GM23338 (cell line): Measurements from ENCODE around the gene CUEDC2.

ENCODE experiments used
- CREB1 ChIP-seq: fragments of 250-450 bp; sonication (Bioruptor Pico); IDR thresholded peaks from 2 replicates; pipeline ENCODE4 v1.5.0; 2020; ENCODE audit warnings: low read depth, mild to moderate bottlenecking, moderate library complexity
- EZH2 ChIP-seq: fragments of 200-600 bp; sonication (generic); IDR thresholded peaks from one replicate; pipeline ENCODE4 v1.8.0; 2017; ENCODE audit warnings: antibody characterized with exemption, mild to moderate bottlenecking, low read depth; ENCODE audit not compliant: unreplicated experiment
- EZH2phosphoT487 ChIP-seq: fragments of 200-600 bp; sonication (generic); IDR thresholded peaks from one replicate; pipeline ENCODE4 v1.8.1; 2018; ENCODE audit warnings: antibody characterized with exemption; ENCODE audit not compliant: unreplicated experiment
- JUNB ChIP-seq: IDR thresholded peaks from one replicate; pipeline ENCODE4 v1.6.1; 2016; ENCODE audit warnings: antibody characterized with exemption; ENCODE audit not compliant: unreplicated experiment
- NANOG ChIP-seq: IDR thresholded peaks from 2 replicates; pipeline ENCODE4 v1.6.1; 2016; ENCODE audit warnings: antibody characterized with exemption, borderline replicate concordance
- POLR2AphosphoS5 ChIP-seq: IDR thresholded peaks from 2 replicates; pipeline ENCODE4 v1.6.1; 2016; ENCODE audit warnings: antibody characterized with exemption, low read depth
- STAT1 ChIP-seq: IDR thresholded peaks from one replicate; pipeline ENCODE4 v1.6.1; 2016; ENCODE audit warnings: antibody characterized with exemption; ENCODE audit not compliant: unreplicated experiment
- ZNF114 ChIP-seq: fragments of 250-450 bp; sonication (Bioruptor Pico); IDR thresholded peaks from 2 replicates; pipeline ENCODE4 v1.5.0; 2020; ENCODE audit warnings: mild to moderate bottlenecking, moderate library complexity
- TF ChIP-seq, protein P1 (sequence below), 2 experiments: fragments of 200-600 bp in 1 of 2; sonication (generic) in 1 of 2; conservative IDR thresholded peaks; 2 replicates each; pipeline versions ENCODE4 v1.5.1 to v1.6.1; 2016 to 2017; ENCODE audit warnings: antibody characterized with exemption in 2 of 2, low read depth in 2 of 2, mild to moderate bottlenecking in 2 of 2, moderate library complexity in 1 of 2
- TF ChIP-seq, protein P2 (sequence below): IDR thresholded peaks from one replicate; pipeline ENCODE4 v1.6.1; 2018; ENCODE audit warnings: antibody characterized with exemption; ENCODE audit not compliant: unreplicated experiment
- TF ChIP-seq, protein P3 (sequence below): IDR thresholded peaks from 2 replicates; pipeline ENCODE4 v1.6.1; 2016; ENCODE audit warnings: antibody characterized with exemption

DNA sequence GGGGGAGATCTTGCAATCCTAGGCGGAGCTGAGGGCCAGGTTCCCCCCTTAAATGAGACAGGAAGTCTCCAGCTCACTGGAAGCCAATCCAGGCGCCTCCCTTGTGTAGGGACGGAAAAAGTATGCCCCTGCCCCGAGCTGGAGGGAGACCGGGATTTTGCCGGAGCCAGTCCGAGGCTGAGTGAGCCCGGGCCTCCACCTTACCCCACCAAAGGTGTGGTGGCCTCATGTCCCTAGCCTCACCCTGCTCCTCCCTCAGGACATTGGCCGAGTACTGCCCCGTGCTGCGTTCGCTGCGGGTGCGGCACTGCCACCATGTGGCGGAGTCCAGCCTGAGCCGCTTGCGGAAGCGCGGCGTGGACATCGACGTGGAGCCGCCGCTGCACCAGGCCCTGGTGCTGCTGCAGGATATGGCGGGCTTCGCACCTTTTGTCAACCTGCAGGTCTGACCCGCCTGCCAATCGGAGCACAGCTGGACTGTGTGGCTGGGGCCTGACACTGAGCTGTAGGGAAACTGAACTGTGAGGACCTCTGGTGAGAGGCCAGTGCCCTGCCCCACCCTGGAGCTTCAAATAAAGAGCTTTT, 9.7 kb downstream of the CUEDC2 start:
- TF ChIP-seq EZH2 (no peak), JUNB (no peak), EZH2phosphoT487 (no peak), POLR2AphosphoS5 (peak; percentile 65), ZNF114 (CRISPR knock-in tag) (no peak), CREB1 (CRISPR knock-in tag) (peak; percentile 71), STAT1 (no peak), NANOG (no peak)
- TF ChIP-seq, protein P1, sequence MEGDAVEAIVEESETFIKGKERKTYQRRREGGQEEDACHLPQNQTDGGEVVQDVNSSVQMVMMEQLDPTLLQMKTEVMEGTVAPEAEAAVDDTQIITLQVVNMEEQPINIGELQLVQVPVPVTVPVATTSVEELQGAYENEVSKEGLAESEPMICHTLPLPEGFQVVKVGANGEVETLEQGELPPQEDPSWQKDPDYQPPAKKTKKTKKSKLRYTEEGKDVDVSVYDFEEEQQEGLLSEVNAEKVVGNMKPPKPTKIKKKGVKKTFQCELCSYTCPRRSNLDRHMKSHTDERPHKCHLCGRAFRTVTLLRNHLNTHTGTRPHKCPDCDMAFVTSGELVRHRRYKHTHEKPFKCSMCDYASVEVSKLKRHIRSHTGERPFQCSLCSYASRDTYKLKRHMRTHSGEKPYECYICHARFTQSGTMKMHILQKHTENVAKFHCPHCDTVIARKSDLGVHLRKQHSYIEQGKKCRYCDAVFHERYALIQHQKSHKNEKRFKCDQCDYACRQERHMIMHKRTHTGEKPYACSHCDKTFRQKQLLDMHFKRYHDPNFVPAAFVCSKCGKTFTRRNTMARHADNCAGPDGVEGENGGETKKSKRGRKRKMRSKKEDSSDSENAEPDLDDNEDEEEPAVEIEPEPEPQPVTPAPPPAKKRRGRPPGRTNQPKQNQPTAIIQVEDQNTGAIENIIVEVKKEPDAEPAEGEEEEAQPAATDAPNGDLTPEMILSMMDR (conservative IDR thresholded peaks at IDR 0.05; ENCODE audit: low read depth in 2 of 2) = peak; percentile 65 to 97
- TF ChIP-seq, protein P2, sequence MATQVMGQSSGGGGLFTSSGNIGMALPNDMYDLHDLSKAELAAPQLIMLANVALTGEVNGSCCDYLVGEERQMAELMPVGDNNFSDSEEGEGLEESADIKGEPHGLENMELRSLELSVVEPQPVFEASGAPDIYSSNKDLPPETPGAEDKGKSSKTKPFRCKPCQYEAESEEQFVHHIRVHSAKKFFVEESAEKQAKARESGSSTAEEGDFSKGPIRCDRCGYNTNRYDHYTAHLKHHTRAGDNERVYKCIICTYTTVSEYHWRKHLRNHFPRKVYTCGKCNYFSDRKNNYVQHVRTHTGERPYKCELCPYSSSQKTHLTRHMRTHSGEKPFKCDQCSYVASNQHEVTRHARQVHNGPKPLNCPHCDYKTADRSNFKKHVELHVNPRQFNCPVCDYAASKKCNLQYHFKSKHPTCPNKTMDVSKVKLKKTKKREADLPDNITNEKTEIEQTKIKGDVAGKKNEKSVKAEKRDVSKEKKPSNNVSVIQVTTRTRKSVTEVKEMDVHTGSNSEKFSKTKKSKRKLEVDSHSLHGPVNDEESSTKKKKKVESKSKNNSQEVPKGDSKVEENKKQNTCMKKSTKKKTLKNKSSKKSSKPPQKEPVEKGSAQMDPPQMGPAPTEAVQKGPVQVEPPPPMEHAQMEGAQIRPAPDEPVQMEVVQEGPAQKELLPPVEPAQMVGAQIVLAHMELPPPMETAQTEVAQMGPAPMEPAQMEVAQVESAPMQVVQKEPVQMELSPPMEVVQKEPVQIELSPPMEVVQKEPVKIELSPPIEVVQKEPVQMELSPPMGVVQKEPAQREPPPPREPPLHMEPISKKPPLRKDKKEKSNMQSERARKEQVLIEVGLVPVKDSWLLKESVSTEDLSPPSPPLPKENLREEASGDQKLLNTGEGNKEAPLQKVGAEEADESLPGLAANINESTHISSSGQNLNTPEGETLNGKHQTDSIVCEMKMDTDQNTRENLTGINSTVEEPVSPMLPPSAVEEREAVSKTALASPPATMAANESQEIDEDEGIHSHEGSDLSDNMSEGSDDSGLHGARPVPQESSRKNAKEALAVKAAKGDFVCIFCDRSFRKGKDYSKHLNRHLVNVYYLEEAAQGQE = no peak
- TF ChIP-seq, protein P3, sequence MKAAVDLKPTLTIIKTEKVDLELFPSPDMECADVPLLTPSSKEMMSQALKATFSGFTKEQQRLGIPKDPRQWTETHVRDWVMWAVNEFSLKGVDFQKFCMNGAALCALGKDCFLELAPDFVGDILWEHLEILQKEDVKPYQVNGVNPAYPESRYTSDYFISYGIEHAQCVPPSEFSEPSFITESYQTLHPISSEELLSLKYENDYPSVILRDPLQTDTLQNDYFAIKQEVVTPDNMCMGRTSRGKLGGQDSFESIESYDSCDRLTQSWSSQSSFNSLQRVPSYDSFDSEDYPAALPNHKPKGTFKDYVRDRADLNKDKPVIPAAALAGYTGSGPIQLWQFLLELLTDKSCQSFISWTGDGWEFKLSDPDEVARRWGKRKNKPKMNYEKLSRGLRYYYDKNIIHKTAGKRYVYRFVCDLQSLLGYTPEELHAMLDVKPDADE = no peak
